ENCODE measurements around the gene USP44. TPM values are rescaled to one million over a fixed set of nuclear protein-coding genes. Genes with fewer than 3 reads are reported as not detected.

The USP44 gene
- total and polyA plus RNA-seq, 2 of the 13 experiments (the other 11 are each of a cell fraction or from before 2014, with no cell fraction given): 0.05 to 0.07 TPM

GRCh38 chr12:95473231-95473883, 77.9 kb downstream of the USP44 start (continued):
- TF ChIP-seq TERF1 (CRISPR knock-in tag; IDR thresholded peaks at IDR 0.05) (no peak), GABPA (IDR thresholded peaks at IDR 0.05; ENCODE audit: low read depth, low read length) (no peak), GABPA (CRISPR knock-in tag; IDR thresholded peaks at IDR 0.05; ENCODE audit: low read depth) (no peak), DMTF1 (CRISPR knock-in tag; IDR thresholded peaks at IDR 0.05) (no peak), HNF1A (IDR thresholded peaks at IDR 0.05; ENCODE audit: low read depth) (no peak), HNF1A (CRISPR knock-in tag; IDR thresholded peaks at IDR 0.05; ENCODE audit: borderline replicate concordance) (0 out of 2 replicates have a peak, but pooled peaks have one; percentile 16), NCOA5 (CRISPR knock-in tag; IDR thresholded peaks at IDR 0.05) (no peak), ZNF484 (CRISPR knock-in tag; IDR thresholded peaks at IDR 0.05; ENCODE audit: borderline replicate concordance, low read depth) (no peak), SRF (IDR thresholded peaks at IDR 0.05; ENCODE audit: low read depth, low read length) (no peak), ZNF274 (CRISPR knock-in tag; IDR thresholded peaks at IDR 0.05) (no peak), ZNF510 (CRISPR knock-in tag; IDR thresholded peaks at IDR 0.05; ENCODE audit: low read depth) (0 out of 2 replicates have a peak, but pooled peaks have one; percentile 8), ZNF343 (CRISPR knock-in tag; IDR thresholded peaks at IDR 0.05) (peak; percentile 31; the same call in 1 of the 2 replicates), ZNF513 (CRISPR knock-in tag; conservative IDR thresholded peaks at IDR 0.05) (no peak), ZSCAN22 (CRISPR knock-in tag; IDR thresholded peaks at IDR 0.05) (0 out of 2 replicates have a peak, but pooled peaks have one; percentile 5), NCOA1 (CRISPR knock-in tag; IDR thresholded peaks at IDR 0.05) (peak; percentile 3; the same call in 1 of the 2 replicates), TOPORS (CRISPR knock-in tag; IDR thresholded peaks at IDR 0.05) (no peak), ZNF761 (CRISPR knock-in tag; conservative IDR thresholded peaks at IDR 0.05) (no peak)
- TF ChIP-seq, protein P1, sequence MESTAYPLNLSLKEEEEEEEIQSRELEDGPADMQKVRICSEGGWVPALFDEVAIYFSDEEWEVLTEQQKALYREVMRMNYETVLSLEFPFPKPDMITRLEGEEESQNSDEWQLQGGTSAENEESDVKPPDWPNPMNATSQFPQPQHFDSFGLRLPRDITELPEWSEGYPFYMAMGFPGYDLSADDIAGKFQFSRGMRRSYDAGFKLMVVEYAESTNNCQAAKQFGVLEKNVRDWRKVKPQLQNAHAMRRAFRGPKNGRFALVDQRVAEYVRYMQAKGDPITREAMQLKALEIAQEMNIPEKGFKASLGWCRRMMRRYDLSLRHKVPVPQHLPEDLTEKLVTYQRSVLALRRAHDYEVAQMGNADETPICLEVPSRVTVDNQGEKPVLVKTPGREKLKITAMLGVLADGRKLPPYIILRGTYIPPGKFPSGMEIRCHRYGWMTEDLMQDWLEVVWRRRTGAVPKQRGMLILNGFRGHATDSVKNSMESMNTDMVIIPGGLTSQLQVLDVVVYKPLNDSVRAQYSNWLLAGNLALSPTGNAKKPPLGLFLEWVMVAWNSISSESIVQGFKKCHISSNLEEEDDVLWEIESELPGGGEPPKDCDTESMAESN (CRISPR knock-in tag; conservative IDR thresholded peaks at IDR 0.05): no peak

All from HepG2 (cell line).